Ovary (tissue), 3 donors: ENCODE measurements around the gene UBE3D.

Source experiments
- POLR2A ChIP-seq: fragments of 450-650 bp; IDR thresholded peaks from one replicate; pipeline ENCODE4 v1.6.1; 2017; ENCODE audit warnings: antibody characterized with exemption, mild to moderate bottlenecking, moderate library complexity
- TF ChIP-seq, protein P1 (sequence below), 3 donors: fragments of 450-650 bp in 2 of 3; fragments of 200-600 bp in 1 of 3; IDR thresholded peaks; one replicate each; pipeline versions ENCODE4 v1.5.1 to v1.8.0; 2016 to 2022; ENCODE audit warnings: antibody characterized with exemption in 3 of 3, mild to moderate bottlenecking in 1 of 3
- donor health status: DM: no; HTN: no; CAD: no.

DNA sequence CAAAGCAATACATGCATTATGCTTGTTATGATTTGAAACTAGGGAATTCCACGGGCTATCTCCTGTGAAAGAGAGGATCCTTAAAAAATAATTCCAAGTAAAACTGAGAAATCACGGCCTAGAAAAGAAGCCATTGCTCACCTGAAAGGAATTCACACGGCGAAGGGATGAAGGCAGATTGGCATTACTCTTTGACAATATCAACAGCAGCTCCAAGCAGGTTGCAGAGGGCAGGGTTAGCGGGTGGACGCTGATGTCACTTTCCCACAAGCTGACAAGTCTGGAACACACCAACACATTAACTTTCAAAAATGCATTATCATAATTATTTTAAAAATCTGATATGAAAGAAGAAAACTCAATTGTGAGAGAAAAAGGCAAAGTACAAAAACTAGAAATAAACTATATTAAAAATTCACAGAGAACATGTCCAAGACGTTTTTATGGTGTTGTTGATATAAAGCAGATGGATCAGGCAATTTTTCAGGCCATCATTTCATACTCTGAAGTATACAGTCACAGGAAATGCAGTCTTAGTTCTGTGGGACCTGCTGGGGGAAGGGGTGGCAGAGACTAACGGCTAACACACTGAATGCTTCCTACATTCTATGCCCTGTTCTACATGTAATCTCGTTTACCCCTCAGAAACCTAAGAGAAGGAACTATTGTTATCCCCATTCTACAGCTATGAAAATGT, 108.3 kb downstream of the UBE3D start:
- TF ChIP-seq, protein P1, sequence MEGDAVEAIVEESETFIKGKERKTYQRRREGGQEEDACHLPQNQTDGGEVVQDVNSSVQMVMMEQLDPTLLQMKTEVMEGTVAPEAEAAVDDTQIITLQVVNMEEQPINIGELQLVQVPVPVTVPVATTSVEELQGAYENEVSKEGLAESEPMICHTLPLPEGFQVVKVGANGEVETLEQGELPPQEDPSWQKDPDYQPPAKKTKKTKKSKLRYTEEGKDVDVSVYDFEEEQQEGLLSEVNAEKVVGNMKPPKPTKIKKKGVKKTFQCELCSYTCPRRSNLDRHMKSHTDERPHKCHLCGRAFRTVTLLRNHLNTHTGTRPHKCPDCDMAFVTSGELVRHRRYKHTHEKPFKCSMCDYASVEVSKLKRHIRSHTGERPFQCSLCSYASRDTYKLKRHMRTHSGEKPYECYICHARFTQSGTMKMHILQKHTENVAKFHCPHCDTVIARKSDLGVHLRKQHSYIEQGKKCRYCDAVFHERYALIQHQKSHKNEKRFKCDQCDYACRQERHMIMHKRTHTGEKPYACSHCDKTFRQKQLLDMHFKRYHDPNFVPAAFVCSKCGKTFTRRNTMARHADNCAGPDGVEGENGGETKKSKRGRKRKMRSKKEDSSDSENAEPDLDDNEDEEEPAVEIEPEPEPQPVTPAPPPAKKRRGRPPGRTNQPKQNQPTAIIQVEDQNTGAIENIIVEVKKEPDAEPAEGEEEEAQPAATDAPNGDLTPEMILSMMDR (IDR thresholded peaks at IDR 0.05): no peak
- TF ChIP-seq POLR2A: no peak
